Measurements from ENCODE around the gene NUDT22. TPM values are rescaled to one million over a fixed set of nuclear protein-coding genes. Genes with fewer than 3 reads are reported as not detected.

Gene NUDT22
- total RNA-seq, 1 experiment from 2014 or later: 50.4 TPM

DNA sequence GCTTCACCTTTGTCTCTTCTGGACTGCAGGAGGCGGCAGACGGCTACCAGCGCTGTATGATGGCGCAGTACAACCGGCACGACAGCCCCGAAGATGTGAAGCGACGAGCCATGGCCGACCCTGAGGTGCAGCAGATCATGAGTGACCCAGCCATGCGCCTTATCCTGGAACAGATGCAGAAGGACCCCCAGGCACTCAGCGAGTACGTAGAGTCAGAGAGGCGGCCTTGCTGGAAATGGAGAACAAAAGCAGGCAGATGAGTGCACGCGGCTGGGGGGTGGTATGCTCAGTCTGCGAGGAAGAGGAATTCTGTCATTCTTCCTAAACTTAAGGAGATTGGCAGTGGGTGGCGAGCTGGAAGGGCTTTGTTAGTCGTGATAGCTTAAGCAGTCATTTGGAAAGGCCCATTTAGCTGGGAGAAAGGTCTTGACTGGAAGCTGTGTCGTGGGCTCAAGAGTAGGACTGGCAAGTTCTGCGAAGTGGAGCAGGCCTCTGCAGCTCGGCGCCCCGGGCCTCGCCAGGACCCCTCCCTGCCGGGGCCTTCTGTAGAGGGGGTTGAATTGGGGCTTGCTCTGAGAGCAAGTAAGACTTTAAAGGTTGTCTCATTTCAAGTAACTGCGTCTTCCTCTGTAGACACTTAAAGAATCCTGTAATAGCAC, 22.5 kb upstream of the NUDT22 start:
- no peak for DNase-seq (ENCODE audit: low read depth, low spot score)
- in situ Hi-C loops (cut with HindIII; ENCODE audit: low pct_unique_long_range_greater_than_20kb, low sequenced_read_pairs): no loop called here

GRCh38 chr11:64204080-64204440, 22.0 kb upstream of the NUDT22 start:
- in situ Hi-C loops (cut with HindIII; ENCODE audit: low pct_unique_long_range_greater_than_20kb, low sequenced_read_pairs): no loop called here
- DNase-seq (ENCODE audit: low read depth, low spot score): no peak

DNA sequence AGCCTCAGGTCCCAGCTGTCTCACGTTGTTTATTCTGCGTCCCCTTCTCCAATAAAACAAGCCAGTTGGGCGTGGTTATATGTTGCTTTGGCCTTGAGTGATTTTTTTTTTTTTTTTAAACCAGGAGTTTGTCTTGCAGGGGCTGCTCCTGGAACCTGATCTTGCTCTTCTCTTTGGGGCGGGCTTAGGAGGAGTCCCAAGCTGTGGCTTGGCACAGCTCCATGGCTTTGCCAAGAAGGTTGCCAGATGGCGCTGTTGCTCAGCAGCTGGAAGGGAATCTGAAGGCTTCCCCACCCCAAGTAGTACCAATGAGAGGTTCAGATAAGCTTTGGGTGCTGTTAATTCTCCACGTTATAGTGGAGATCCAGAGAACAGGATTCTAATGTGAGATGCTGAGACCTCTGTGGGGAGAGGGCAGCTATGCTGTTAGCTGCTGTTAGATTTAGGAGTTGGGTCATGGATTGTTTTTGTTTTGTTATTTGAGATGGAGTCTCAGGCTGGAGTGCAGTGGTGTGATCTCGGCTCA, 21.5 kb upstream of the NUDT22 start:
- peak; percentile 84 for DNase-seq (ENCODE audit: low read depth, low spot score)
- in situ Hi-C loops (cut with HindIII; ENCODE audit: low pct_unique_long_range_greater_than_20kb, low sequenced_read_pairs): no loop called here

DNA sequence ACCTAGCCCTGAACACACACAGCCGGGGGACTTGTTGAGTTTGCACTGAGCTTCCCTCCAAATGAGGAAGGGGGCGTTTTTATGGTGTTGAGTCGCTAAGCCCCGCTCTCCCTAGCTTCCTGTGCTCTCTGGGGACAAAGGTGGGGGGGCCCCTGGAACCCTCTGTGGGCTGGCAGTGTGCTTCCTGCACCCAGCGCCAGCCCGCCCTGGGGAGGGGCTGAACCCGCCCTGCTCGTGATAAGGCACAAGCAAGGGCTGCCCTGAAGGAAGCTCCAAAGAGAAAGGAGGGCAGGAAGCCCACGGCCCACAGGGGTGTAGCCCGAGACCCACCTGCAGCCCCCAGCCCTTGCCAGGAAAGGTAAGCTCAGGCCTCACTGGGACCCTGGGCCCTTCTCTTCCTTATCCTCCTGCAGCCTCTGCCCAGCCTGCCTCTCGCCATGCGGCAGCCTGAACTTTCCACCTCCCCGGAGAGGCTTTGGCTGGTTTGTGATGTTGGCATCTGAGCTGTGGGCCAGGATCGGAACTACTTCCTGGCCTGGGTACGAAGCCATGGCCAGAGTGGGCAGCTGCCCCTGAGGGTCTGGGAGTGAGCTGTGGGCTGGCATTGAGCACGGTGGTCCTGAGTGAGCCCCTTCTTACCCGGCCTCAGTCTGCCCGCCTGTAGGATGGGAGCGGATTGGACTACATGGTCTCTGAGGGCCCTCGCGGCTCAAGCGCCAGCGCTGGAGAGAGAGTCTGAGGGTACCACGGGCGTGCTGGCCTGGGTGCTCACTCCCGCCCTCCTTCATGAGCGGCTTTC, 19.4 kb upstream of the NUDT22 start, which contains the start of gene FERMT3:
Gene FERMT3 (plus strand): TSS at position 265 of the 799 bp plus-strand sequence. CDS start 644 bp downstream, outside the sequence.
- DNase-seq (ENCODE audit: low read depth, low spot score): no peak
- in situ Hi-C loops (cut with HindIII; ENCODE audit: low pct_unique_long_range_greater_than_20kb, low sequenced_read_pairs): no loop called here

DNA sequence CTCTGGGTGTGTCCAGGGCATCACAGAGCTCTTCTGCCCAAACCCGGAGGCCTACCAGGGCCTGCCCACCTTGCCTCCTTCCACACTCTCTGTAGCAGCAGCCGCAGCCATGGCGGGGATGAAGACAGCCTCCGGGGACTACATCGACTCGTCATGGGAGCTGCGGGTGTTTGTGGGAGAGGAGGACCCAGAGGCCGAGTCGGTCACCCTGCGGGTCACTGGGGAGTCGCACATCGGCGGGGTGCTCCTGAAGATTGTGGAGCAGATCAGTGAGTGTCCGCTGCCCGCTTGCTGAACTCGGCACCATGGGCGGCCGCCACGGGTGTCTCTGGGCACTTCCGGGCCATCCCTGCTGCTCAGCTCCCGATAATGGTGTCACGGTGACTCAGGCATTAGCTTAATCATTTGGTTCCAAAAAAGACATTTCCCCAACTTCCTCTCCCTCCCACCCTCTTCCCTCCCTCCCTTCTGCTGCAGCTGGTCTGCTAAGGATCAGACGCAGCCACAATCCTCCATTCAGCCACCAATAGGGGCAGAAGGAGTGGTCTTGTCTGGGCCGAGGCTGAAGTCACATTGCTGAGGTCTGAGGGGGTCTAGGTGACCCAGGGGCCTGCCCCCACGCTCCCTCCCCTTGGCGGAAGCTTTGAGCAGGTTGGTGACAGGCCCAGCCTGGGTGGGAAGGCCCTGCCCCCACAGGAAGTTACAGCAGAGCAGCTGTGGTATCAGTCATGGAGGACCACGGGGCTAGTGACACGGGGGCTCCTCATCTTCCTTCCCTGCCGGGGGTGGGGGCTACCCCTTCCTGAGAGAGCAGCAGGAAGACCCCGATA, 18.6 kb upstream of the NUDT22 start:
- DNase-seq (ENCODE audit: low read depth, low spot score): no peak
- in situ Hi-C loops (cut with HindIII; ENCODE audit: low pct_unique_long_range_greater_than_20kb, low sequenced_read_pairs): no loop called here

DNA sequence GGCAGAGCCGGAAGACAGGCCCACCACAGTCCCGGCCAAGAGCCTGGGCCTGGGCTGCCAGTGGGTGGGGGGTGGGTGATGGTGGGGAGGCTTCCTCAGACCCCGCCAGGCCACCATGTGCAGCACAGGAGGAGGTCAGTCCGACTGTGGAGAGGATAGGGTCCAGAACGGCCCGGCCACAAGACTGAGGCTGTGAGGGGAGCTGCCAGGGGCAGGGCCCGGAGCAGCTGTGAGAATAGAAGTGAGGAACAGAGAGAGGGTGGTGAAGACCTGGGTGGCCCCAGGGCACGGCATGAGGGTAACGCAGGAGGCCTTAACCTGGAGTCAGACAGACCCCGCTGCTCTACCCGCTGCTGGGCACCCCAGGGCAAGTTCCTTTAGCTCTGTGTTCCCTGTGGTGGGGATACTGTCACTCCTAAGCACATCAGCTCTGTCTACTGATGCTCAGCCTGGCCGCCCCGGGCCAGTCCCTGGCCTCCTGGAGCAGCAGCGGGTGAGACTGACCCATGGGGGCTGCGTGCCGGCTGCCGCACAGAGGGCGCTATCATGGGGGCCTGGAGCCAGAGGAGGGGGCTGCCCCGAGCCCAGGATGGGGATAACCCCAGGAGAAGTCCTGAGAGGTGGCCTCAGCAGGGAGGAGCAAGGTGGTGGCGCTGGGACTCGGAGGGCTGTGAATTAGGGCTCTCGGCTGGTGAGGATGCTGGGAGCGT, 17.8 kb upstream of the NUDT22 start:
- no peak for DNase-seq (ENCODE audit: low read depth, low spot score)
- in situ Hi-C loops (cut with HindIII; ENCODE audit: low pct_unique_long_range_greater_than_20kb, low sequenced_read_pairs): no loop called here

GRCh38 chr11:64208796-64209562, 17.1 kb upstream of the NUDT22 start:
- DNase-seq (ENCODE audit: low read depth, low spot score): no peak
- in situ Hi-C loops (cut with HindIII; ENCODE audit: low pct_unique_long_range_greater_than_20kb, low sequenced_read_pairs): no loop called here

DNA sequence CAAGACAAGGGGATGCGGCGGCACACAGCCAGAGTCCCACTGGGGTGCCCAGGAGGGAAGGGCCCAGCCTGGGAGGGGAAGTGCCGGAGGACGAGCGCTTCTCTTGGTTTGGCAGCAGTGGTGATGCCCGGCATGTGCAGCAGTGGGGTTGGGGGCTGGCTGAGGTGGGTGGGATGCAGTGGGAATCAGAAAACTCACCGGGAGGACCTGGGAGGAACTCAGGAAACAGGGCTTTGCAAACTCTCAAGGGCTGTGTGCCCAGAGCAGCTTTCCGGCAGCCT, 16.6 kb upstream of the NUDT22 start:
- no peak for DNase-seq (ENCODE audit: low read depth, low spot score)
- in situ Hi-C loops (cut with HindIII; ENCODE audit: low pct_unique_long_range_greater_than_20kb, low sequenced_read_pairs): no loop called here

GRCh38 chr11:64210301-64211020, 15.6 kb upstream of the NUDT22 start:
- DNase-seq (ENCODE audit: low read depth, low spot score): no peak
- in situ Hi-C loops (cut with HindIII; ENCODE audit: low pct_unique_long_range_greater_than_20kb, low sequenced_read_pairs): no loop called here

DNA sequence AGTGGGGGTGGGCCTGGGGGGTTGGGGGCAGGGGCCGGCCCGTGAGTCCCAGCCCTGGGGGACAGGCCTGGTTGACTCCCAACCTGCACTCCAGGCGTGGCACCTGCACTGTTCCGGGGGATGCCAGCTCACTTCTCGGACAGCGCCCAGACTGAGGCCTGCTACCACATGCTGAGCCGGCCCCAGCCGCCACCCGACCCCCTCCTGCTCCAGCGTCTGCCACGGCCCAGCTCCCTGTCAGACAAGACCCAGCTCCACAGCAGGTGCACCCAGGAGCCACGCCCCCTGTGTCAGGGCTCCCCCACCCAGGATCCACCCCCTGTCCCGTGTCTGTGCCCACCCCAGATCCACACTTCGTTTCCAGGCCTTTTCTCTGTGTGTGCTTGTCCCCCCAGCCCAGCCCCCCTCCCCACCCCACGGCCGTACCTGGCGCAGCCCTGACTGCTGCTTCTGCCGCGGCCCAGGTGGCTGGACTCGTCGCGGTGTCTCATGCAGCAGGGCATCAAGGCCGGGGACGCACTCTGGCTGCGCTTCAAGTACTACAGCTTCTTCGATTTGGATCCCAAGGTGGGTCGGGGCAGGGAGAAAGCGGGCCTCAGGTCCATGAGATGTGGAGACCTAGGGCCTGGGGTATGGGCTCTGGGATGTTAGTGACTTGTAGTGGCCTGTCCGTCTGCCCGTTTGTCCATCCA, 14.7 kb upstream of the NUDT22 start:
- in situ Hi-C loops (cut with HindIII; ENCODE audit: low pct_unique_long_range_greater_than_20kb, low sequenced_read_pairs): no loop called here
- no peak for DNase-seq (ENCODE audit: low read depth, low spot score)

GRCh38 chr11:64216879-64217278, 9.2 kb upstream of the NUDT22 start:
- no peak for DNase-seq (ENCODE audit: low read depth, low spot score)
- in situ Hi-C loops (cut with HindIII; ENCODE audit: low pct_unique_long_range_greater_than_20kb, low sequenced_read_pairs): no loop called here

- DNase-seq (ENCODE audit: low read depth, low spot score): no peak
- in situ Hi-C loops (cut with HindIII; ENCODE audit: low pct_unique_long_range_greater_than_20kb, low sequenced_read_pairs): no loop called here
Measured at GRCh38 chr11:64218628-64219353, 7.3 kb upstream of the NUDT22 start.

GRCh38 chr11:64219354-64219684, 6.8 kb upstream of the NUDT22 start:
- DNase-seq (ENCODE audit: low read depth, low spot score): no peak
- in situ Hi-C loops (cut with HindIII; ENCODE audit: low pct_unique_long_range_greater_than_20kb, low sequenced_read_pairs): no loop called here

GRCh38 chr11:64219755-64220154, 6.3 kb upstream of the NUDT22 start:
- DNase-seq (ENCODE audit: low read depth, low spot score): no peak
- in situ Hi-C loops (cut with HindIII; ENCODE audit: low pct_unique_long_range_greater_than_20kb, low sequenced_read_pairs): no loop called here

- in situ Hi-C loops (cut with HindIII; ENCODE audit: low pct_unique_long_range_greater_than_20kb, low sequenced_read_pairs): no loop called here
- no peak for DNase-seq (ENCODE audit: low read depth, low spot score)
Measured at GRCh38 chr11:64220271-64220670, 5.8 kb upstream of the NUDT22 start.

GRCh38 chr11:64220798-64221197, 5.3 kb upstream of the NUDT22 start:
- in situ Hi-C loops (cut with HindIII; ENCODE audit: low pct_unique_long_range_greater_than_20kb, low sequenced_read_pairs): no loop called here
- no peak for DNase-seq (ENCODE audit: low read depth, low spot score)
